Hepatocyte (in vitro differentiated cells): ENCODE data around the gene ZDHHC14.

Experiments used
- CTCF ChIP-seq: fragments of 200-600 bp; sonication (generic); IDR thresholded peaks from 2 replicates; pipeline ENCODE4 v1.5.1; 2016; ENCODE audit warnings: antibody characterized with exemption, mild to moderate bottlenecking; ENCODE audit not compliant: poor library complexity
- EZH2phosphoT487 ChIP-seq: fragments of 200-600 bp; sonication (generic); IDR thresholded peaks from one replicate; pipeline ENCODE4 v1.6.1; 2018; ENCODE audit warnings: antibody characterized with exemption, mild to moderate bottlenecking, low read depth, moderate library complexity; ENCODE audit not compliant: unreplicated experiment, severe bottlenecking

DNA sequence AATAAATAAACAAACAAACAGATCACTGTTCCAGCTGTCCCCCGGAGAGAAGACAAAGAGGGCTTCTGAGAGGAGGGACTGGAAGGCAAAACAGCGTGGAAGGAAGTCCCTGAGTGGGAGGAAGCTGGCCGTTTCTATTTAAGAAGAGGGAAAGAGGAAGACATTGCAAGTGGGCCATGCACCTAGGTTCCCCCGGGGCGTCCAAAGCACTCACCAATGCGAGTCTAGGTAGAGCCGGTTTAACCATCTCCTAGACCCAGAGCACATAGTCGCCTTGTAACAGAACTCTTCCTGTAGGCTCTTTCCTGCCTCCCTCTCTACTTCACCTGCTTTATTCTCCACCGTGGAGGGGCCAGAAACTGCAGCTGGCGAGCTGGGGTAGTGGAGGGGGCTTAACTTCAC lies 158.4 kb downstream of the ZDHHC14 start:
- TF ChIP-seq CTCF (no peak), EZH2phosphoT487 (no peak)
